GM23248 (cell line): ENCODE results near the gene CTDP1.

Experiments
- EZH2 ChIP-seq: fragments of 200-600 bp; sonication (generic); IDR thresholded peaks from 2 replicates; pipeline ENCODE4 v1.6.1; 2018; ENCODE audit warnings: antibody characterized with exemption, mild to moderate bottlenecking; ENCODE audit not compliant: insufficient read depth, poor library complexity, severe bottlenecking
- EZH2phosphoT487 ChIP-seq: fragments of 200-600 bp; sonication (generic); IDR thresholded peaks from 2 replicates; pipeline ENCODE4 v1.6.1; 2018; ENCODE audit warnings: antibody characterized with exemption, moderate library complexity, mild to moderate bottlenecking, low read depth; ENCODE audit not compliant: insufficient read depth

DNA sequence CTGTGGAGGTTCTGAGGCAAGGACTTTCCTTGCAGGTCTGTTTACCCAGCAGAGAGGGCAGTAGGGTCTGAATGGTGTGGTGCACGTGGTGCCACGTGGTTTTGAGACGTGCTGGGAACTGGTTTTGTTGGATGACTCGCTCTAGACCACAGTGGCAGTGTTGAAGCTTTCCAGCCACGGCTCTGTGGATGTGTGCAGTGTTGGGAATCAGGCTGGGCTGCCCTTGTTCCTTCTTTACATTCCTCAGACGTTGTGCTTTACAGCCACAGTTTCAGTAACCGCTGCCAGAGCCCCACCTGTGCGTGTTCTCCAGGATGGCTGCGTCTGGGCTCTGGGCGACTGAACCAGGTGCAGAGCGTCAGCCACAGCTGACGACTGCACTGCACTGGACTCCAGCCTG, 8.2 kb downstream of the CTDP1 start:
- TF ChIP-seq EZH2 (no peak), EZH2phosphoT487 (no peak)
